Muscle layer of duodenum (tissue), 2 donors: ENCODE data around the gene TNFRSF4.
"Not testable (repeated sequence)": the region's sequence is repeated elsewhere in the genome, so short reads cannot be mapped to it uniquely, and the experiment has no call there.

Source experiments
- H3K27ac ChIP-seq: one replicate; pipeline ENCODE4 v1.7.0; 2013; ENCODE audit warnings: mild to moderate bottlenecking, low read length
- H3K27me3 ChIP-seq: one replicate; pipeline ENCODE4 v1.7.0; 2013; ENCODE audit warnings: low read depth, mild to moderate bottlenecking, control low read depth, low read length
- H3K36me3 ChIP-seq, 2 donors: one replicate each; pipeline ENCODE4 v1.7.0; 2013; ENCODE audit warnings: low read length in 2 of 2, control low read depth in 1 of 2, mild to moderate bottlenecking in 1 of 2; ENCODE audit not compliant: insufficient read depth in 2 of 2, control insufficient read depth in 1 of 2
- H3K4me1 ChIP-seq, 2 donors: one replicate each; pipeline ENCODE4 v1.7.0; 2013; ENCODE audit warnings: low read length in 2 of 2, mild to moderate bottlenecking in 2 of 2, control low read depth in 1 of 2, moderate library complexity in 1 of 2; ENCODE audit not compliant: insufficient read depth in 2 of 2, control insufficient read depth in 1 of 2
- H3K4me3 ChIP-seq, 2 donors: one replicate each; pipeline ENCODE4 v1.7.0; 2013; ENCODE audit warnings: low read length in 2 of 2, low read depth in 1 of 2, mild to moderate bottlenecking in 1 of 2
- H3K9me3 ChIP-seq, 2 donors: one replicate each; pipeline ENCODE4 v1.7.0; 2013; ENCODE audit warnings: low read length in 2 of 2, control low read depth in 1 of 2, mild to moderate bottlenecking in 1 of 2; ENCODE audit not compliant: control insufficient read depth in 1 of 2
- donor health status: healthy.

The TNFRSF4 gene

DNA sequence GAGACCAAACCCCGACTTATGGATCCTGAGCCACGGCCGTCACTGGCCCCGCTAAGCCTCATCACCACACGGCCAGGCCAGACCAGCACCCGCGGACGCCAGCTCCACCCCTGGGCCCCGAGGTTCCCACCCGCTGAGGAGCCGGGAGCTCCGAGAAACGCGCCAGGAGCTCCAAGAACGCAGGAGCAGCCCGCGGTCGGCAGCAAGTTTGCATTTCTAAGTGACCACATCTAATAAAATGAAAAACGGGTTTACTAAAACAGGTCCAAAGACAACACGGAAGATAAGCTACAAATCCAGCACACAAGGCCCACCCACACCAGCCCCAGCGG lies 40.7 kb upstream of the TNFRSF4 start:
- Histone ChIP-seq H3K4me1 (no peaks in the 10 kb centered on the region), H3K4me3 (no peak overlapping the region), H3K27ac (no peak overlapping the region), H3K27me3 (no peaks in the 10 kb centered on the region), H3K36me3 (peaks cover 29 to 55% of the 10 kb centered on the region in 2 donors), H3K9me3 (no peaks in the 10 kb centered on the region)

DNA sequence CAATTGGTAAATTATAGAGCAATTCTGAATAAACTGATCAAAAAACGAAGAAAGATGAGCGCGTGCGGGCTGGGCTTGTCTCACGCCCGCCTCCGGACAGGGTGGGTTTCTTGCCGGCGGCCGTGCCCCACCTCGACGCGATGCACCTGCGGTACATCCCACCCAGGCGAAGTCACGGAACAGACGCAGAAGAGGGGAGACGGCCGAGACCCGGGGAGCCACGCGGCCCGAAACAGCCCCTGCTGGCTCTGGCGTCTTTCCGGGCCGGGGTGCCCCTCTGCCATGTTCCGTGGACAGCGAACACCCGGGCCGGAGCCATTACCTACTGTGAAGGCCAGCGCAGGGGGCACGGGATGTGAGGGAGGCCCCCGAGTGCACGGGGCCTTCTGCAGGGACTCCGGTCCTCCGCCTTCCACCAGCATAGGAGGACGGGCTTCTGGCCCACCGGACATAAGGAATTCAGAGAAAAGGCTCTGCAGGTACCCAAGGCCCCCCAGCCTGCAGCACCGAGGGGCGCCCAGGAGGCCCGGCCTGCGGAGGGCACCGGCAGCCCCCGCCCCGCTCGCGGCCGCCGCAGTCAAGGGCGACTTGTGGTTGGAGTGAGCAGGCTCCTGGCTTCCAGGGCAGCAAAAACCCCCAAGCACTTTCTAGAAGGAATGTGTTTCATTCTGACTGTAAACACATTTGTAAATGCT lies 40.2 kb upstream of the TNFRSF4 start:
- Histone ChIP-seq H3K27me3 (no peaks in the 10 kb centered on the region), H3K9me3 (no peaks in the 10 kb centered on the region), H3K27ac (no peak overlapping the region), H3K4me3 (no peak overlapping the region), H3K36me3 (peaks cover 27 to 52% of the 10 kb centered on the region in 2 donors), H3K4me1 (no peaks in the 10 kb centered on the region)

DNA sequence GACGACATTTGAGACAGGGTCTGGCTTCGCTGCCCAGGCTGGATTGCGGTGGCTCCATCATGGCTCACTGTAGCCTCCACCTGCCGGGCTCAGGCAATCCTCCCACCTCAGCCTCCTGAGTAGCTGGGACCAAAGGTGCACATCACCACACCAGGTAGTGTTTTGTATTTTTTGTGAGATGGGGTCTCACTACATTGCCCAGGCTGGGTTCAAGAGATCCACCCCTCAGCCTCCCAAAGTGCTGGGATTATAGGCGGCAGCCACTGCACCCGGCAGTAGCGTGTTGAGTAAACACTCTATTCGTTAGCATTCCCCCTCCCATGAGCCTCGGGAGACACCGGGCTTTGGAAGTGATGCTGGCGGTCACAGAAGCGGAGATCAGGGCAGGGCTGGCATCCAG lies 39.4 kb upstream of the TNFRSF4 start:
- Histone ChIP-seq H3K4me1 (no peaks in the 10 kb centered on the region), H3K4me3 (no peak overlapping the region), H3K36me3 (peaks cover 22 to 47% of the 10 kb centered on the region in 2 donors), H3K27me3 (no peaks in the 10 kb centered on the region), H3K9me3 (no peaks in the 10 kb centered on the region), H3K27ac (no peak overlapping the region)

DNA sequence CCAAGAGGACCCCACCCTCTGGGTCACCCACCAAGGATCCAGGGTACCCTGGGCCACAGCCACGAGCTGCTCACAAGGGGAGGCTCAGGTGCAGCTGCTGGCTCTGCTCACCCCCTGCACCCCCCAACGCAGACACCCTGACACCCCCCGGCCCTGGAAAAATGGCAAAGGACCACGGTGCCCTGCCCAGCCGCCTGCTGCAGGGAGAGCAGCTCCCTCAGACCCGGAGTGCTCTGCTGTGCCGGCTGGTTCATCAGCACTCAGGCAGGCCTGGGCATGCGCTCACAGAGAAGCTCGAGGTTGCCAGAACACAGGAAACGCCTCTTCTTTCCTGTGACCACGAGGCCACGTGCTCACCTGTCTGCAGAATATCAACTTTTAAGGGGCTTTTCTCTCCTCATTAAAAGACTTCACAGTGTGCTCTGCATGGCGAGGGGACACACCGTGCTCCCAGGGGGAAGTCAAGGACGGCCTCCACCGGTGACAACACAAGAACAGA lies 36.9 kb upstream of the TNFRSF4 start:
- Histone ChIP-seq H3K27ac (no peak overlapping the region), H3K27me3 (peaks cover 5% of the 10 kb centered on the region), H3K4me1 (peaks cover 0 to 6% of the 10 kb centered on the region in 2 donors), H3K4me3 (no peak overlapping the region), H3K9me3 (no peaks in the 10 kb centered on the region), H3K36me3 (peaks cover 17 to 40% of the 10 kb centered on the region in 2 donors)

- not testable (repeated sequence) for H3K4me1 ChIP-seq, H3K9me3 ChIP-seq, H3K27me3 ChIP-seq, H3K4me3 ChIP-seq, H3K27ac ChIP-seq
- H3K36me3 ChIP-seq, result peaks cover under 1 to 14% of the 10 kb centered on the region in 2 donors
Measured at GRCh38 chr1:1248009-1248913, 34.3 kb upstream of the TNFRSF4 start.

- Histone ChIP-seq H3K9me3 (no peaks in the 10 kb centered on the region), H3K27ac (no peak overlapping the region), H3K4me3 (no peak overlapping the region), H3K36me3 (peaks cover 0 to 6% of the 10 kb centered on the region in 2 donors), H3K27me3 (peaks cover 5% of the 10 kb centered on the region), H3K4me1 (peaks cover 0 to 6% of the 10 kb centered on the region in 2 donors)
Measured at GRCh38 chr1:1247341-1247913, 33.5 kb upstream of the TNFRSF4 start.

DNA sequence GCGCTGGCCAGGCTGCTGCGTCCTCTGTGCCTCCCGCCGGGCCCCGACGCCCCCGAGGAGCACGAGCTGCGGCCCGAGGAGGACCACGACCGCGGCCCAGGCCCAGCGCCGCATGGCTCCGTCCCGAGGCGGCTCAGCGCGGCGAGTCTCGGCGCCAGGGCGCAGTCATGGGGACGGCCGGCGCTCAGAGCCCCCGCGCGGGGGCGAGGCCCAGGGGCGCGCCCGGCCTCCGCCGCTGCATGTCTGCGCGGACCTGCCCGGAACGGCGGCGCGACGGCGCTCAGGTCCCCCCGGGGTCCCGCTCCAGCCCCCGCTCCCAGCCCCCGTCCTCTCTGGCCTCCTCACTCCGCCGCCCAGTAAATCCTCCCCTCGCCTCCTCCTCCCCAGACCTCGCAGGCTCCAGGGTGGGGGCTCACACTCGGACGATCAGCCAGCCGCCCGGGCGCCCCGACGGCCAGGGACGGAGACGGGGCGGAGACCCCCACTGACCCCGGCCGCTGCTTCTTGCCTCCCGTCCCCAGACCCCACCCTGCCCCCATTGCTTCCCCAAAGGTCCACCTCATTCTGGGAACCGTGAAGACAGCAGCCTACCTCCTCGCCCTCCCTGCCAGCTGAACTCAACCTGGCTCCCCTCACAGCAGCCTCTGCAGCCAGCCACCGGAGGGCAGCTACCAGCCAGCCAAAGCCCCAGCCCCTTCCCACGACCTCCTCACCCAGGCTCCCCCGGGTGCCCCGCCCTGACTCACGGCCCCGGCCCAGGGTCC lies 32.8 kb upstream of the TNFRSF4 start, which contains the start of gene C1QTNF12:
Gene C1QTNF12 (minus strand): TSS at position 146 of the 764 bp plus-strand sequence. CDS start 32 bp downstream, at position 114.
- Histone ChIP-seq H3K27ac (no peak within 1 kb of the TSS), H3K4me3 (no peak within 1 kb of the TSS), H3K27me3 (peaks cover 5% of the 10 kb centered on the region), H3K36me3 (no peaks in the 10 kb centered on the region), H3K9me3 (no peaks in the 10 kb centered on the region), H3K4me1 (peaks cover 0 to 6% of the 10 kb centered on the region in 2 donors)

GRCh38 chr1:1245817-1246576 lies 32.0 kb upstream of the TNFRSF4 start:
- no peaks in the 10 kb centered on the region for H3K9me3 ChIP-seq
- no peaks in the 10 kb centered on the region for H3K36me3 ChIP-seq
- peaks cover 5% of the 10 kb centered on the region for H3K27me3 ChIP-seq
- H3K4me3 ChIP-seq, result no peak overlapping the region
- no peak overlapping the region for H3K27ac ChIP-seq
- peaks cover 0 to 6% of the 10 kb centered on the region in 2 donors for H3K4me1 ChIP-seq

- H3K9me3 ChIP-seq, result no peaks in the 10 kb centered on the region
- H3K4me3 ChIP-seq, result no peak overlapping the region
- no peaks in the 10 kb centered on the region for H3K36me3 ChIP-seq
- H3K27ac ChIP-seq, result no peak overlapping the region
- H3K27me3 ChIP-seq, result peaks cover 5% of the 10 kb centered on the region
- H3K4me1 ChIP-seq, result peaks cover 0 to 6% of the 10 kb centered on the region in 2 donors
Measured at GRCh38 chr1:1245178-1245816, 31.3 kb upstream of the TNFRSF4 start.

- peaks cover 0 to 6% of the 10 kb centered on the region in 2 donors for H3K4me1 ChIP-seq
- H3K27ac ChIP-seq, result no peak overlapping the region
- no peak overlapping the region for H3K4me3 ChIP-seq
- no peaks in the 10 kb centered on the region for H3K36me3 ChIP-seq
- peaks cover 11% of the 10 kb centered on the region for H3K27me3 ChIP-seq
- H3K9me3 ChIP-seq, result no peaks in the 10 kb centered on the region
Measured at GRCh38 chr1:1244192-1244811, 30.3 kb upstream of the TNFRSF4 start.
